HG02759 (cell line): ENCODE results near the gene GXYLT1.
"Not testable (repeated sequence)": the region's sequence is repeated elsewhere in the genome, so short reads cannot be mapped to it uniquely, and the experiment has no call there.

Experiments used
- ATAC-seq: cut with Tn5 transposase; IDR thresholded peaks from one replicate; pipeline ENCODE4 v1.9.1; 2021; ENCODE audit warnings: mild to moderate bottlenecking, moderate library complexity; ENCODE audit not compliant: unreplicated experiment

Gene GXYLT1

DNA sequence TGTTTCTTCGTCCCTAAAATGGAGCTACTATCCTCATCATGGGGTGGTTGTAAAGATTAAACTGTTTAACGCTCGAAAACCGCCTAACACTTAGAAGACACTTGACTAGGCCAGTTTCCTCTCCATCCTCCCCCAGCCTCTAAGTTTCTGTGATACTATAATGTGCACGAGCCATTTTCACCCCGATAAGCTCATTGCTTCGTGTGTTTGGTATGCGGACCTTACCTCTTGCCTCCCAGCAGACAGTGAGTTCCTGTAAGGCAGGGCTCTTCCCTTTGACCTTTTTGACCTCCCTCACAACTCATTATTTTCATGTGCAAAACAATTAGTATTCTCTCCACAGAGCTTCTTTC, 499 bp upstream of the GXYLT1 start:
- no peak for ATAC-seq

DNA sequence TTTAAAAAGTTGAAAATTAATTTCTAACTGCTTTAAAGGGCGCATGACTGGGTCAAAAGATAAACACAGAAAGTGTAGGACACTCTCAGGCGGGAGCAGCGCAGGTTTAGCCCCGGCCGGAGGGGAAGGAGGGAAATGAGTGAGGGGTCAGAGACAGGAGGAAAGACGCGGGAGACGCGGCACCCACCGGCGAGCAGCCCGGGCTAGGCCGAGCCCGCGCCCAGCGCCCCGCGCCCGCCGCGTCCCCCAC, 591 bp downstream of the GXYLT1 start:
- ATAC-seq, result no peak

- no peak for ATAC-seq
These were observed 1.1 kb downstream of the GXYLT1 start for GRCh38 chr12:42143452-42144157.

GRCh38 chr12:42141981-42142606, 2.6 kb downstream of the GXYLT1 start:
- no peak for ATAC-seq

GRCh38 chr12:42140901-42141300, 3.8 kb downstream of the GXYLT1 start:
- no peak for ATAC-seq

DNA sequence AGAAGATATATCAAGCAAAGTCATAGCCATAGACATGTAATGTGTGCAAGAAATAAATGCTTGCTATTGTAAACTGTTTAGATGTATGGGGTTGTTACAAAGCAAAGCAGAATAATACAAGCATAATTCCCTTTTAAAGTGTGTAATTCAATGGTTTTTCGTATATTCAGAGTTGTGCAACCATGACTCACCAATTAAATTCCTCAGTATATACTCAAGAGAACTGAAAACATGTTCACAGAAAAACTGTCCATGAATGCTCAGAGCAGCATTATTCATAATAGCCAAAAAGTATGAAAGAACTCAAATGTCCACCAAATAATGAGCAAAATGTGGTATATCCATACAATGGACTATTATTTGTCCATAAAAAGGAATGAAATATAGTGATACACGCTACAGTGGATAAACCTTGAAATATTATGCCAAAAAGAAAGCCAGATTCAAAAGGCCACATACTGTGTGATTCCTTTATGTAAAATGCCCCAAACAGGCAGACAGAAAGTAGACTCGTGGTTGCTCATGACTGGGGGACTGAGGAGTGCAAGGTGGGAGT, 9.3 kb downstream of the GXYLT1 start:
- no peak for ATAC-seq

GRCh38 chr12:42130672-42131402, 13.8 kb downstream of the GXYLT1 start:
- ATAC-seq, result no peak

DNA sequence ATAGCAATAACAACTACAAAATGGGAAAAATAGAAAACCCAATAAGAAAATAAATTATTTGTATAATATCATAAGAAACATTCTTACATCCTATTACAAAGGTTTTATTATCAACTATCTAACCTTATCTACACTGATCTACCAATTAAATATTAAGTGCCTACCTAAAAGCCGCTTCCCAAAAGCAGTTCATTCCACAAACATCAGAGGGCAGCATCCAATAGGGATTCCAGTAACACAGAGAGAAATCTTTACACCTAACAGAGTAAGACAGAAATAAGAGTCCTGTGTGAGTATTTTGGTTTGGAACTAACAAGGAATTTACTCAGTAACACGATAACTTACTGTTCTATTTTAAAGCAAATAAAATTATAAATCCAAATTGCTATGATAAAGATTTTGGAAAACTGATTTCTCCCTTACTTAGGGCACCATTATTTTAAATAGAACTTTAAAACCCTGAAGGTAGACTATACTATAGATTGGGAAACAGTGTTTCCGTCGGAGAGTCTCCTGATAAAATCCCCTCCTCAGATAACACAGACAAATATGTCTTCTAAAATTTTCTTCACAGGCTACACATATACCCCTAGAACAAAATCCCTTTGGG, 15.0 kb downstream of the GXYLT1 start:
- no peak for ATAC-seq

DNA sequence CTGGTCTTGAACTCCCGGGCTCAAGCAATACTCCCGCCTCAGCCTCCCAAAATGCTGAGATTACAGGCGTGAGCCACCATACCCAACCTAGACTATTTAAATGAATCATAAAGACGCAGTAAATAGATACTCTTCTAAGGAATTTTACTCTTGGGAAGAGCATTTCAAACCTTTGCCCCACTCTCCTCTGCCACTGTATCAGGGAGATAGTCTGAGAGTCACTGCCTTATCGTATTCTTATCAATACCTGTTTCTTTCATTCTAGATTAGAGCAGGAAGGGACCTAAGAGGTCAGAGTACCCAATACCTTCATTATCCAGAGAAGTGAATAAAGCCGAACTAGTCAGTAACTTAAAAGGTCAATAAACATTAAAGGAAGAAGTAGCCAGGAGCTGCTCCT, 15.8 kb downstream of the GXYLT1 start:
- ATAC-seq, result no peak

DNA sequence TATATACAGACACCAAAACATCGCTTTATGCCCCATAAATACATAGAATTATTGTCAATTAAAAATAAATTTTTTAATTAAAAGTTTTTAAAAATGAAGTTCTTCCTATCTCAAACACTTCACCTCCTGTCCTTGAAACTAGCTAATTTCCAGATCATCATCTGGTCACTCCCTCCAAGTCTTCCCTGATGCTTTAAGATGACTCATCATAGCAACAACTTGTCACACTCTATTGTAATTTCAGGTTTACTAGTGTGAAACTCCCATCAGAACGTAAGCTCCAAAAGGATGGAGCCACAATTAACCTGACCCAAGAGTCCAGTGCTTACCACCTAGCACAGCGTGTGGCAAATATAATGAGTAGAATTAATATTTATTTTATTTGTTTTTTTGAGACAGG, 16.3 kb downstream of the GXYLT1 start:
- no peak for ATAC-seq

- ATAC-seq, result no peak
These were observed 17.7 kb downstream of the GXYLT1 start for GRCh38 chr12:42126963-42127362.

DNA sequence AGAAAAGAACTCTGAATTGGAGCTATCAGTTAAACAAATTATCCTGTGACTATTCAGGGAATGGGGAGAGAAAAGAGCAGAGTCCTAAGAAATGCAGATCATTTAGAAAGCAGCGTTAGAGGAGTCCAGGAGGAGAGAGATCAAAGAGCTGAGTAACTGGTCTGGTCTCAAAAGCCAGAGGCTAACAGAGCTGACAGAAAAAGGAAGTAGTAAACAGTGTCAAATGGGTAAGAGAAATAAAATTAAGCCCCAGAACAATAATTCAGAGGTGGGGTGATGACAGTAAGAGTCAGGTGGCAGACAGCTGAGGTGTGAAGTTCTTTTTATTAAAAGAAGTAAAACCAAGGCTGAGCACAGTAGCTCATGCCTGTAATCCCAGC, 19.3 kb downstream of the GXYLT1 start:
- ATAC-seq, result no peak

GRCh38 chr12:42124764-42125387, 19.8 kb downstream of the GXYLT1 start:
- no peak for ATAC-seq

- ATAC-seq, result no peak
These were observed 25.5 kb downstream of the GXYLT1 start for GRCh38 chr12:42119085-42119633.

GRCh38 chr12:42118136-42118879, 26.4 kb downstream of the GXYLT1 start:
- ATAC-seq, result no peak

GRCh38 chr12:42109031-42109430, 35.6 kb downstream of the GXYLT1 start:
- no peak for ATAC-seq

GRCh38 chr12:42106791-42107190, 37.9 kb downstream of the GXYLT1 start:
- ATAC-seq, result not testable (repeated sequence)

DNA sequence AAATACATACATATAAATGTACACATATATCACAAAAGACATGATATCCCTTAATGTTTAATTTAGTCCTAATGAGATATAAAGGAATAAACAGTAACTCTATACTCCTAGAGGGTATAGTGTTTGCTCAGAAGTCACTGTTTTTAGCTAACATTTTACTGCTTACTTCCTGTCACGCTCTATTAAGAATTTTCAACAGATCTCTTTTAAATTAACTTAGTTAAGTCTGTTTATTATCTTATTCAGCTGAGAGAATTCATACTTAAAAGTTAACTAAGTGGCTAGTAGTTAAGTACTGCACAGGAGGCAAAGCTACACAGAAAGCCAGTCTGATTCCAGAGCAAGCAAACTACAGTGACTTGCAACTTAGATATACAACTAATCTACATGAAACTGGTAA, 39.9 kb downstream of the GXYLT1 start:
- no peak for ATAC-seq

DNA sequence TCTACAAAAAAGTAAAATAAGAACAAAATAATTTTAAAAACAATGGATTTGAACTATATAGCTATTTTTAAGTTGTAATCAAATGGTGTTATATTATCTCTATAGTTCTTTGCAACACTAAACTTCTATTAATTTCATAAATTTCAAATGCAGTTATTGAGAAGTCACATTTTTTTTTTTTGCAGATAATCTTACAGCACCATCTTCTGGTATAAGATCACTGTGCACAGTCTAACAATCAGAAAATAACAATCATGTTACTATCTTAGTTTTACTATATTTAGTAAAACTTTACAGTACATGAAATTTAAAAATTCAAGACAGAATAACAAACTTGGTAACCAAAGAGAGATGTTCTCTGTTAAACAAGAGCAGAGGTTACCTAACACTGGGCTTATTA, 40.6 kb downstream of the GXYLT1 start:
- ATAC-seq, result no peak

- no peak for ATAC-seq
These were observed 41.5 kb downstream of the GXYLT1 start for GRCh38 chr12:42103155-42103554.
